Stimulated activated CD8-positive, alpha-beta memory T cell treated with anti-CD3 and anti-CD28 coated beads, Interleukin-4, amount 100 ng/mL, for 4 hours (primary cell): ENCODE data around the gene ELL2.
"Not testable (repeated sequence)": the region's sequence is repeated elsewhere in the genome, so short reads cannot be mapped to it uniquely, and the experiment has no call there.

Source experiments
- DNase-seq, 2 donors: peaks; one replicate each; pipeline ENCODE4 v3.0.0-alpha.2; 2020; ENCODE audit warnings: low read depth in 2 of 2, low spot score in 1 of 2

The ELL2 gene

DNA sequence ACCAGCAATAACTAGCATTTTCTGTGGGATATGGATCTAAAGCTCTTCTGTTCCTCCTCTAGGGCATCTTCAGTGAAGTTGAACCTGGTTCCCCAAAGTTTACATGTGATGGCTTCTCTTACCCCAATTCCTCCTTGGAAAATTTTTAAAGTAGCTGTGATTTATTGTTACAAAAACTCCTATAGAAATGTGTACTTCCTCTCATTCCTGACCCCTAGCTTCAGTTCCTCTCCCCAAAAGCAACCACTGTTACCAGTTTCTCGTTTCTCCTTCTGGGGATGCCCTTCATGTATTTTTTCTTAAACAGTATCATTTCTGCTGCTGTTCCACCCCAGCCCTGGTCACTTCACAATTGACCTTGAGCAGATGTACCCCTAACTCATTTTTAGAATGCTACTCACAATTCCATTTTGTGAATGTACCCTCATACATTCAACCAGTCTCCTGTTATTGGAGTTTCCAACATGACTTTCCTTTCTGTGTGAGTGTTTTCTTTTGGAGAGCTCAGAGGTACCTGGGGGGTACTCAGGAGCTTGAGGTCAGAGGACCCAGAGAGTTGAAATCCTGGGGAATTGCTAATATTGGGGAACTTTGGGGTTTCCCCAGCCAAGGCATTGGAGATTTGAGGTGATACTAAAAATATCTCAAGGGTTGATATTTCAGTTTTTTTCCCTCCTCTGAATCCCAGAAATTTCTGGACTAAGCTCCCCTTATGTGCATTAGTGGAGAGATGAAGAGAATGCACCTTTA is 120.5 kb downstream of the ELL2 start:
- DNase-seq, result no peak

DNA sequence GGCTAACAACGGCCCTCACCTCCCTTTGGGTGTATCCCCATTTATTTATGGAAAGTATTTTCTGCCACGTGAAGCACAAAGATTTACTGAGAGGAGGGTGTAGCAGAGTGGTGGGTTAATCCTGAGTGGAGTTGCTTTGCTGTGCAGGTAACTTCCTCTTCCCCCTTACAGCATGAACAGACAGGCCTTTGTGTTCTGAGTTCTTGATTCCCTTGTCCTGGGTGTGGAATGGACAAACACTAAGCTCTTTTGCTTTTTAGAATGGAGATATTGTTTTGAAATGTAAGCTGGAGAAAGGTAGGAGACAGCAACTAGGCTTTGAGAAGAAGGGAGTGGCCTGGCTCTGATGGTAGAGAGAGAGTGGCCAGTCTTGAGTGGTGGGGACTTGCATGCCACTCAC is 122.0 kb downstream of the ELL2 start:
- DNase-seq, result no peak

DNA sequence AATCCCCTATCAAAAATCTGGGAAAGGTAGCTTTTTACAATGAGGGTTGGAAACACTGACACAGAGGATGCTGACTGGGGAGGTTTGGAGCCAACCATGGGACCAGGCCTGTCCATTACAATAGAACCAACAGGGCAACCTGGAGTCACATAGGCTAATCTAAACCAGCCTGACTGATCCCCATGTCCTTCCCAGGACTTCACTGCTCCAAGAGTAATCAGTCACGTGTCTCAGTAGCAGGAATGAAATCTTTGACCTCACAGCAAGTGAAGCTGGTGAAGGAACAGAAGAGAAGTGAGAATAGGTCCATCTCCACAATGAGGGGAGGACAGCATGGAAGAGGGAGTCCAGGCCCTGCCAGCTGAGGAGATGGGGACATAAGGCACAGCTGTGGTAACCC is 123.1 kb downstream of the ELL2 start:
- no peak for DNase-seq

GRCh38 chr5:95838001-95838520 is 123.6 kb downstream of the ELL2 start:
- no peak for DNase-seq

- no peak for DNase-seq
Observed at GRCh38 chr5:95837492-95837891, 124.2 kb downstream of the ELL2 start.

- DNase-seq, result not testable (repeated sequence)
Observed at GRCh38 chr5:95836971-95837370, 124.7 kb downstream of the ELL2 start.

GRCh38 chr5:95836544-95836943 is 125.1 kb downstream of the ELL2 start:
- DNase-seq, result no peak

GRCh38 chr5:95835682-95836385 is 125.8 kb downstream of the ELL2 start:
- no peak for DNase-seq
